Measurements from ENCODE around the gene TSPEAR. TPM values are rescaled to one million over a fixed set of nuclear protein-coding genes. Genes with fewer than 3 reads are reported as not detected.

The TSPEAR gene
- total RNA-seq, 2 donors from 2014 or later = 1.5 to 6.0 TPM

DNA sequence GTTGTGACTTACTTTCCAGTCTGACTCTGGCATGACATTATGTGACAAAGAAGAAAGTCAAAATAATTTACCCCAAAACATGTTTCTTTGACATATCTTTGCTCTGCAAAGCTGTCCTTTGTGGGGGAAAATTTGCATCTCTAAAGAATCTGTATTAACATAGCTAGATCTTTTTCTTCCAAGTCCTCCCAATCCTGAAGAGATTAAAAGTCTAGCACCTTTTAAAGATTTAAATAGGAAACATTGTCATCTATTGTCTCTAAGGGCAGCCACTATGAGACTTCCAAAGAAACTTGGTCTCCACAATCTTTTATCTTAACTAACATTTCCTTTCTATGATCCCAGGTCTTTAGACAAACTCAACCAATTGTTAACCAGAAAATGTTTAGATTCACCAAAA is 240.0 kb downstream of the TSPEAR start:
- Mint-ChIP-seq H3K9me3 (no peaks in the 10 kb centered on the region), H3K27me3 (ENCODE audit: insufficient read depth) (no peaks in the 10 kb centered on the region)

DNA sequence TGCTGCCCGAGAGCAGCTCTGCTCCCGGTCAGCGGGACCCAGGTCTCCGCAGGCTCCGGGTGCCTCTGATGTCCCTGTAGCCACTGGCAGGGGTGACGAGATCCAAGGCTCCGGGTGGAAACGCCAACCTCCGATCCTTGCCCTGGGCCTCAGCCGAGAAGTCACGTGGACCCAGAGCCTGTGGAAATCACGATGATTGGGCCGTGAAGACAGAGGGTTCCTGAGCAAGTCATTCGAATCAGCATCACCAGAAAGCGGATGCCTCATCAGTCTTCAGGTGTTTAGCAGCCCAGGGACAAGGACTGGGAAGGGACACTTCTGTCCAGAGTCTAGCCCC is 243.5 kb downstream of the TSPEAR start:
- H3K4me3 Mint-ChIP-seq = no peak overlapping the region
- H3K27ac Mint-ChIP-seq = no peak overlapping the region
- peaks cover 28% of the 10 kb centered on the region for H3K9me3 ChIP-seq (ENCODE audit: control insufficient read depth, low read length)
- H3K36me3 ChIP-seq (ENCODE audit: control insufficient read depth, insufficient read depth, low read length) = peaks cover 23% of the 10 kb centered on the region
- no peaks in the 10 kb centered on the region for H3K4me1 ChIP-seq (ENCODE audit: control insufficient read depth, insufficient read depth, low read length)
- WGBS, 2 experiments (ENCODE audit: insufficient coverage in 1 of 2, insufficient read length in 1 of 2) = 86 to 94% methylated on average over 13 to 15 of the region's 15 CpGs
- H3K9ac ChIP-seq (ENCODE audit: extremely low read depth, low read length, poor library complexity, severe bottlenecking) = no peak overlapping the region
- no peaks in the 10 kb centered on the region for H3K27me3 Mint-ChIP-seq (ENCODE audit: insufficient read depth)
- no peak overlapping the region for H3K27ac ChIP-seq (ENCODE audit: low read depth, low read length)
- DNase-seq = no peak
- no peaks in the 10 kb centered on the region for H3K27me3 ChIP-seq (ENCODE audit: control insufficient read depth, insufficient read depth, low read length, poor library complexity, severe bottlenecking)
- peaks cover 7% of the 10 kb centered on the region for H3K4me1 Mint-ChIP-seq
- H3K36me3 Mint-ChIP-seq (ENCODE audit: low read depth) = peaks cover 22% of the 10 kb centered on the region
- no peak overlapping the region for H3K4me3 ChIP-seq (ENCODE audit: low read length)
- TF ChIP-seq, protein P1, sequence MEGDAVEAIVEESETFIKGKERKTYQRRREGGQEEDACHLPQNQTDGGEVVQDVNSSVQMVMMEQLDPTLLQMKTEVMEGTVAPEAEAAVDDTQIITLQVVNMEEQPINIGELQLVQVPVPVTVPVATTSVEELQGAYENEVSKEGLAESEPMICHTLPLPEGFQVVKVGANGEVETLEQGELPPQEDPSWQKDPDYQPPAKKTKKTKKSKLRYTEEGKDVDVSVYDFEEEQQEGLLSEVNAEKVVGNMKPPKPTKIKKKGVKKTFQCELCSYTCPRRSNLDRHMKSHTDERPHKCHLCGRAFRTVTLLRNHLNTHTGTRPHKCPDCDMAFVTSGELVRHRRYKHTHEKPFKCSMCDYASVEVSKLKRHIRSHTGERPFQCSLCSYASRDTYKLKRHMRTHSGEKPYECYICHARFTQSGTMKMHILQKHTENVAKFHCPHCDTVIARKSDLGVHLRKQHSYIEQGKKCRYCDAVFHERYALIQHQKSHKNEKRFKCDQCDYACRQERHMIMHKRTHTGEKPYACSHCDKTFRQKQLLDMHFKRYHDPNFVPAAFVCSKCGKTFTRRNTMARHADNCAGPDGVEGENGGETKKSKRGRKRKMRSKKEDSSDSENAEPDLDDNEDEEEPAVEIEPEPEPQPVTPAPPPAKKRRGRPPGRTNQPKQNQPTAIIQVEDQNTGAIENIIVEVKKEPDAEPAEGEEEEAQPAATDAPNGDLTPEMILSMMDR (conservative IDR thresholded peaks at IDR 0.05) = no peak
- H3K9me3 Mint-ChIP-seq = no peaks in the 10 kb centered on the region

More for the DNA sequence above, 240.0 kb downstream of the TSPEAR start:
- H3K9ac ChIP-seq (ENCODE audit: extremely low read depth, low read length, poor library complexity, severe bottlenecking) = peak overlapping the region; percentile 31
- peaks cover 28% of the 10 kb centered on the region for H3K9me3 ChIP-seq (ENCODE audit: control insufficient read depth, low read length)
- no peaks in the 10 kb centered on the region for H3K4me1 ChIP-seq (ENCODE audit: control insufficient read depth, insufficient read depth, low read length)
- no peak overlapping the region for H3K27ac ChIP-seq (ENCODE audit: low read depth, low read length)
- H3K4me3 Mint-ChIP-seq = no peak overlapping the region
- no peak overlapping the region for H3K27ac Mint-ChIP-seq
- TF ChIP-seq, protein P1 (conservative IDR thresholded peaks at IDR 0.05) = no peak
- no peaks in the 10 kb centered on the region for H3K27me3 ChIP-seq (ENCODE audit: control insufficient read depth, insufficient read depth, low read length, poor library complexity, severe bottlenecking)
- peaks cover 22% of the 10 kb centered on the region for H3K36me3 Mint-ChIP-seq (ENCODE audit: low read depth)
- DNase-seq = no peak
- peaks cover 39% of the 10 kb centered on the region for H3K36me3 ChIP-seq (ENCODE audit: control insufficient read depth, insufficient read depth, low read length)
- H3K4me3 ChIP-seq (ENCODE audit: low read length) = peak overlapping the region; percentile 45
- H3K4me1 Mint-ChIP-seq = no peaks in the 10 kb centered on the region

DNA sequence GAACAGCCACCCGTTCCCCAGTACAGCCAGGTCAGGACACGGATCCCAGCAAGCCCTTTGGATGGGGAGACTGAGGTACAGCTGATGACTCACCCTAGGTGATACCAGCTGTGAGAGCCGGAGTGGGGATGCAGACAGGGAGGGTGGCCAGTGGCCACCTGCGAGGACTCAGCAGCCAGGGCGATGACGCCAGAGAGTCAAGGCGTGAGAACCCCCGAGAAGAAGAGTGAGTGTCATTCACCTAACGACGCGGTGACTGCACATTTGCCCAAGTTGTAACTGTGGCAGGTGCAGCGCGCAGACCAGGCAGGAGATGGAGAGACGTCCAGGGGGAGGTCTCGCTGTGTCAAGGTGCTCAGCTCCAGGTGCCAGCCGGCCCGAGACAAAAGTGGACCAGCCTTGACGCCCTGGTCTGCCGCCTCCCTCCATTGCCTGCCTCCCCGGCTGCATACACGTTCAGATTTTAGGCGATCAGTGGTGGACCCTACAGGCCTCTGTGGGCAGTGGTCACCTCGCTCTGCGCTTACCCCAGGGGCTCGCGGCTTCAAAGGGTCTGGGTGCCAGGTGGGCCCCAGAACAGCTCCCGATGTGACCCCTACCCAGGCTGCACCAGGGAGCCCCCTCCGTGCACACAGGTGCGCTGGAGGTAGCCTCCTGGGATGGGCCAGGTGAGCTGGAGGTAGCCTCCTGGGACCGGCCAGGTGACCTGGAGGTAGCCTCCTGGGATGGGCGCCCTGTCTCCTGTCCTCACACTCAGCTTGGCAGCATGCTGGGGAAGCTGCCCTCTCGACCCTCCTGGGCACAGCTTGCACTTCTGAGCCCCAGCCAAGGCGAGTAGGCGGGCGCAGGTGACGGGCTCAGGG is 244.1 kb downstream of the TSPEAR start:
- Histone ChIP-seq H3K27ac (ENCODE audit: low read depth, low read length) (no peak overlapping the region), H3K4me3 (ENCODE audit: low read length) (no peak overlapping the region), H3K4me1 (ENCODE audit: control insufficient read depth, insufficient read depth, low read length) (no peaks in the 10 kb centered on the region), H3K9me3 (ENCODE audit: control insufficient read depth, low read length) (peaks cover 28% of the 10 kb centered on the region), H3K36me3 (ENCODE audit: control insufficient read depth, insufficient read depth, low read length) (peaks cover 17% of the 10 kb centered on the region), H3K27me3 (ENCODE audit: control insufficient read depth, insufficient read depth, low read length, poor library complexity, severe bottlenecking) (no peaks in the 10 kb centered on the region), H3K9ac (ENCODE audit: extremely low read depth, low read length, poor library complexity, severe bottlenecking) (no peak overlapping the region)
- Mint-ChIP-seq H3K27me3 (ENCODE audit: insufficient read depth) (no peaks in the 10 kb centered on the region), H3K27ac (no peak overlapping the region), H3K4me3 (no peak overlapping the region), H3K4me1 (peaks cover 7% of the 10 kb centered on the region), H3K36me3 (ENCODE audit: low read depth) (peaks cover 21% of the 10 kb centered on the region), H3K9me3 (no peaks in the 10 kb centered on the region)
- DNase-seq = no peak
- TF ChIP-seq, protein P1 (conservative IDR thresholded peaks at IDR 0.05) = no peak
- 94 to 96% methylated on average over 28 to 36 of the region's 36 CpGs for whole genome bisulfite sequencing, 2 experiments (ENCODE audit: insufficient coverage in 1 of 2, insufficient read length in 1 of 2)

All from endodermal cell (in vitro differentiated cells).